Spleen (tissue), 11 donors: Measurements from ENCODE around the gene C1orf115. TPM values are rescaled to one million over a fixed set of nuclear protein-coding genes. Genes with fewer than 3 reads are reported as not detected.
"Not testable (repeated sequence)": the region's sequence is repeated elsewhere in the genome, so short reads cannot be mapped to it uniquely, and the experiment has no call there.

Source experiments
- DNase-seq: peaks from one replicate; pipeline ENCODE4 v3.0.0-alpha.2; 2020
- H3K27ac ChIP-seq, 8 donors: fragments of 200-600 bp; sonication (generic) in 7 of 8; 1 replicate in 4 of 8; 2 replicates in 4 of 8; pipeline versions ENCODE4 v1.5.0 to v1.8.0; 2016 to 2021; ENCODE audit warnings: inconsistent platforms in 4 of 8, mild to moderate bottlenecking in 4 of 8, moderate library complexity in 1 of 8
- H3K27me3 ChIP-seq, 7 donors: fragments of 200-600 bp; sonication (generic) in 6 of 7; replicated peaks in 1 of 7; 1 replicate in 4 of 7; 2 replicates in 3 of 7; pipeline versions ENCODE4 v1.5.0 to v1.8.0; 2016 to 2021; ENCODE audit warnings: inconsistent platforms in 3 of 7, mild to moderate bottlenecking in 1 of 7
- H3K36me3 ChIP-seq, 6 donors: fragments of 200-600 bp; sonication (generic) in 5 of 6; 1 replicate in 4 of 6; 2 replicates in 2 of 6; pipeline versions ENCODE4 v1.5.0 to v1.8.0; 2016 to 2021; ENCODE audit warnings: inconsistent platforms in 2 of 6
- H3K4me1 ChIP-seq, 6 donors: fragments of 200-600 bp; sonication (generic) in 5 of 6; 1 replicate in 3 of 6; 2 replicates in 3 of 6; pipeline versions ENCODE4 v1.5.0 to v1.8.0; 2016 to 2021; ENCODE audit warnings: inconsistent platforms in 3 of 6
- H3K4me3 ChIP-seq, 8 donors: fragments of 200-600 bp; sonication (generic) in 7 of 8; 1 replicate in 4 of 8; 2 replicates in 4 of 8; pipeline versions ENCODE4 v1.5.0 to v1.8.0; 2016 to 2021; ENCODE audit warnings: inconsistent platforms in 4 of 8, mild to moderate bottlenecking in 4 of 8, moderate library complexity in 2 of 8
- H3K9me3 ChIP-seq, 8 donors: fragments of 200-600 bp; sonication (generic) in 7 of 8; 1 replicate in 4 of 8; 2 replicates in 4 of 8; pipeline versions ENCODE4 v1.5.0 to v1.8.0; 2016 to 2021; ENCODE audit warnings: inconsistent platforms in 4 of 8
- POLR2A ChIP-seq, 3 donors: fragments of 450-650 bp; IDR thresholded peaks; one replicate each; pipeline ENCODE4 v1.5.1; 2017; ENCODE audit warnings: antibody characterized with exemption in 3 of 3, mild to moderate bottlenecking in 1 of 3
- POLR2AphosphoS5 ChIP-seq, 3 donors: sonication (generic); formaldehyde crosslinking; IDR thresholded peaks; one replicate each; pipeline ENCODE4 v1.5.1; 2017; ENCODE audit warnings: antibody characterized with exemption in 3 of 3
- WGBS, 5 donors: extraction: QIAGEN DNeasy Blood & Tissue Kit in 3 of 5; methylation state at CpG; one replicate each; pipeline versions ENCODE4 v1.1.5 to v1.1.7; 2013 to 2018; 5-methylcytosine and 5-hydroxymethylcytosine counted together
- intact Hi-C: fragments of 100-400 bp; cut with DNase I; formaldehyde crosslinking; loops from one replicate; pipeline ENCODE4 v1.15.0; 2023; ENCODE audit warnings: low total_unique reads
- polyA plus RNA-seq, 3 donors: library from polyadenylated mRNA; stranded (reverse); fragments of 200-250 nt; gene quantifications; one replicate each; pipeline ENCODE4 v1.2.1, GENCODE V29; 2013
- total RNA-seq, 7 donors: library from RNA; depleted of rRNA in 3 of 7; stranded (reverse); fragments of >200 nt in 3 of 7; fragmentation: NEBNext Ultra II Directional in 4 of 7; extraction: Animal tissue kit (Norgen Biotek cat#: 25700) in 4 of 7; gene quantifications; one replicate each; pipeline versions ENCODE4 v1.1.0 to v1.2.1, GENCODE V29; 2016 to 2021
- TF ChIP-seq, protein P1 (sequence below), 11 experiments: fragments of 200-600 bp in 7 of 11; fragments of 450-650 bp in 4 of 11; sonication (generic) in 4 of 11; IDR thresholded peaks in 8 of 11; conservative IDR thresholded peaks in 3 of 11; 1 replicate in 7 of 11; 2 replicates in 4 of 11; pipeline versions ENCODE4 v1.4.0 to v1.8.0; 2016 to 2021; ENCODE audit warnings: antibody characterized with exemption in 11 of 11, inconsistent platforms in 4 of 11, mild to moderate bottlenecking in 1 of 11
- donor health status: healthy with polysubstance abuse.
- donor health status: DM: no; HTN: no; CAD: no; lungs with moderate emphysema.
- donor health status: DM: no; HTN: no; CAD: no.
- donor health status: Bipolar disorder and iron deficiency.
- donor health status: healthy.
- donor health status: DM: no; HTN: no; CAD: no.
- donor health status: DM: yes; HTN: yes; CAD: no.

Gene C1orf115
- total and polyA plus RNA-seq, 10 donors: 14.3 to 80.0 (median 47.7) TPM

GRCh38 chr1:220682901-220683576 lies 7.1 kb upstream of the C1orf115 start:
- Histone ChIP-seq H3K27ac (no peak overlapping the region), H3K4me1 (peaks cover 0 to 12% (median 3%) of the 10 kb centered on the region in 6 donors), H3K9me3 (no peaks in the 10 kb centered on the region), H3K36me3 (no peaks in the 10 kb centered on the region), H3K4me3 (no peak overlapping the region), H3K27me3 (no peaks in the 10 kb centered on the region)
- intact Hi-C loops: loop anchor here (5.0 kb wide), 1 partner anchor 94 kb away; no protein-coding TSS in a partner anchor
- no peak for DNase-seq
- TF ChIP-seq, protein P1, sequence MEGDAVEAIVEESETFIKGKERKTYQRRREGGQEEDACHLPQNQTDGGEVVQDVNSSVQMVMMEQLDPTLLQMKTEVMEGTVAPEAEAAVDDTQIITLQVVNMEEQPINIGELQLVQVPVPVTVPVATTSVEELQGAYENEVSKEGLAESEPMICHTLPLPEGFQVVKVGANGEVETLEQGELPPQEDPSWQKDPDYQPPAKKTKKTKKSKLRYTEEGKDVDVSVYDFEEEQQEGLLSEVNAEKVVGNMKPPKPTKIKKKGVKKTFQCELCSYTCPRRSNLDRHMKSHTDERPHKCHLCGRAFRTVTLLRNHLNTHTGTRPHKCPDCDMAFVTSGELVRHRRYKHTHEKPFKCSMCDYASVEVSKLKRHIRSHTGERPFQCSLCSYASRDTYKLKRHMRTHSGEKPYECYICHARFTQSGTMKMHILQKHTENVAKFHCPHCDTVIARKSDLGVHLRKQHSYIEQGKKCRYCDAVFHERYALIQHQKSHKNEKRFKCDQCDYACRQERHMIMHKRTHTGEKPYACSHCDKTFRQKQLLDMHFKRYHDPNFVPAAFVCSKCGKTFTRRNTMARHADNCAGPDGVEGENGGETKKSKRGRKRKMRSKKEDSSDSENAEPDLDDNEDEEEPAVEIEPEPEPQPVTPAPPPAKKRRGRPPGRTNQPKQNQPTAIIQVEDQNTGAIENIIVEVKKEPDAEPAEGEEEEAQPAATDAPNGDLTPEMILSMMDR (IDR thresholded peaks at IDR 0.05 in 8 of 11, conservative IDR thresholded peaks at IDR 0.05 in 3 of 11): no peak
- WGBS, 5 donors: 87 to 94% (median 93%) methylated on average over 17 of the region's 17 CpGs

- H3K27ac ChIP-seq, H3K27me3 ChIP-seq, H3K4me3 ChIP-seq, H3K36me3 ChIP-seq, DNase-seq, H3K9me3 ChIP-seq: not testable (repeated sequence)
- H3K4me1 ChIP-seq: peaks cover 0 to 12% (median 3%) of the 10 kb centered on the region in 6 donors
- WGBS, 5 donors: 90 to 97% (median 96%) methylated on average over 12 of the region's 12 CpGs
- intact Hi-C loops: loop anchor here (5.0 kb wide), 1 partner anchor 94 kb away; no protein-coding TSS in a partner anchor
These were observed 6.4 kb upstream of the C1orf115 start for GRCh38 chr1:220683716-220684115.

GRCh38 chr1:220684890-220685289 lies 5.3 kb upstream of the C1orf115 start:
- intact Hi-C loops: loop anchor here (5.0 kb wide), 1 partner anchor 92 kb away; no protein-coding TSS in a partner anchor
- peaks cover 3 to 17% (median 7%) of the 10 kb centered on the region in 6 donors for H3K4me1 ChIP-seq

GRCh38 chr1:220685879-220686278 lies 4.3 kb upstream of the C1orf115 start:
- intact Hi-C loops: no loop called here
- Histone ChIP-seq H3K4me3 (no peak overlapping the region), H3K36me3 (no peaks in the 10 kb centered on the region), H3K27ac (no peak overlapping the region), H3K27me3 (peaks cover 0 to 19% (median 6%) of the 10 kb centered on the region in 7 donors), H3K9me3 (no peaks in the 10 kb centered on the region), H3K4me1 (peaks cover 0 to 18% (median 13%) of the 10 kb centered on the region in 6 donors)
- 87 to 95% (median 93%) methylated on average over 3 of the region's 3 CpGs for WGBS, 5 donors
- no peak for TF ChIP-seq POLR2AphosphoS5 (IDR thresholded peaks at IDR 0.05)
- TF ChIP-seq, protein P1 (IDR thresholded peaks at IDR 0.05 in 8 of 11, conservative IDR thresholded peaks at IDR 0.05 in 3 of 11): no peak
- no peak for TF ChIP-seq POLR2A (IDR thresholded peaks at IDR 0.05)
- DNase-seq: no peak

More at GRCh38 chr1:220684890-220685289, 5.3 kb upstream of the C1orf115 start:
- TF ChIP-seq POLR2AphosphoS5 (IDR thresholded peaks at IDR 0.05) (no peak), POLR2A (IDR thresholded peaks at IDR 0.05) (no peak)
- TF ChIP-seq, protein P1 (IDR thresholded peaks at IDR 0.05 in 8 of 11, conservative IDR thresholded peaks at IDR 0.05 in 3 of 11): no peak
- H3K36me3 ChIP-seq: no peaks in the 10 kb centered on the region
- peaks cover 0 to 9% (median 0%) of the 10 kb centered on the region in 7 donors for H3K27me3 ChIP-seq
- 31 to 57% (median 33%) methylated on average over 4 of the region's 4 CpGs for WGBS, 5 donors
- no peak overlapping the region for H3K27ac ChIP-seq
- H3K4me3 ChIP-seq: no peak overlapping the region
- DNase-seq: no peak
- H3K9me3 ChIP-seq: no peaks in the 10 kb centered on the region
